GM23248 (cell line): ENCODE measurements around the gene MARCHF4.

Experiments used
- EZH2 ChIP-seq: fragments of 200-600 bp; sonication (generic); IDR thresholded peaks from 2 replicates; pipeline ENCODE4 v1.6.1; 2018; ENCODE audit warnings: antibody characterized with exemption, mild to moderate bottlenecking; ENCODE audit not compliant: insufficient read depth, poor library complexity, severe bottlenecking
- EZH2phosphoT487 ChIP-seq: fragments of 200-600 bp; sonication (generic); IDR thresholded peaks from 2 replicates; pipeline ENCODE4 v1.6.1; 2018; ENCODE audit warnings: antibody characterized with exemption, moderate library complexity, mild to moderate bottlenecking, low read depth; ENCODE audit not compliant: insufficient read depth

DNA sequence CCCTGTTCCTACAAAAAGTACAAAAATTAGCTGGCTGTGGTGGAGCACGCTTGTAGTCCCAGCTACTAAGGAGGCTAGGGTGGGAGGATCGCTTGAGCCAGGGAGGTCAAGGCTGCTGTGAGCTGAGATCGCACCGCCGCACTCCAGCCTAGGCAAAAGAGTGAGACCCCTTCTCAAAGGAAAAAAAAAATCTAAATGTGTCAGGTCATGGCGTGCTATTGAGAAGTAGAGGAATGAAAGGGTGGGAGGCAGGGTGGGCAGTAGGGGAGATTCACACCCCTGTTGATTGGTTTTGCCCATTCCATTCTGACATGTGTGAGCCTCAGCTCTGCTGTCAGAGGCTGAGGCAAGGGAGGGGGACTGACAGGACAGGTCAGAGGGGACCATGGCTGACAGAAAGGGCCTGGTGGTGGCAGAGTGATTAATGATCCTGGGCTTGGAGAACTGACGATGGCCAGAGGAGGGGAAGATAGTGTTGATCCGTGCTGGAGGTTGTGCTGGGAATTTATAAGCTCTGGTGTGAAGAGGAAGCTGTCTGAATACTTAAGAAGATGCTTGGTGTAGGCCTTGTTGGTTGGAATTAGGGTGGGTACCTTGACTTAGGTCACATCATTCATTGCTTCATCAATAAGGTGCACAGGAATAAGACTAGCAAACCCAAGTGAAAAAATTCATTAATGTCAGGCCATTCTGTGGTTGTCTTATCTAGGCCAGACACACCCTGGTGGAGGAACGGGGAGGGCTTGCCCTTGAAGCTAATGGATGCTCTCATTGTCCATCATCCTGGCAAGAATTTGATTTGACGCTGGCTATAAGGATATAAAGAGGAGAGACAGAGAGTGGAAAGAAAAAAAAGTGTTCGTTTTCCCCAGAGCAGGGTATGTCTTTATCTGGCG, 20.9 kb upstream of the MARCHF4 start:
- TF ChIP-seq EZH2 (no peak), EZH2phosphoT487 (no peak)
